Mesenchymal stem cell (in vitro differentiated cells and primary cell): ENCODE data around the gene SNX10.

ENCODE experiments used
- DNase-seq: peaks from one replicate; pipeline ENCODE4 v3.0.0-alpha.2; 2013
- H2AFZ ChIP-seq: one replicate; pipeline ENCODE4 v1.6.1; 2013; ENCODE audit warnings: low read depth, mild to moderate bottlenecking, control low read depth, inconsistent platforms, low read length, moderate library complexity
- H2AK5ac ChIP-seq: 2 replicates; pipeline ENCODE4 v1.6.1; 2013; ENCODE audit warnings: low read length, moderate library complexity, mild to moderate bottlenecking, inconsistent platforms; ENCODE audit not compliant: severe bottlenecking
- H2BK120ac ChIP-seq: one replicate; pipeline ENCODE4 v1.6.1; 2013; ENCODE audit warnings: low read depth, mild to moderate bottlenecking, inconsistent platforms, low read length, moderate library complexity
- H2BK12ac ChIP-seq, 2 experiments: one replicate each; pipeline ENCODE4 v1.6.1; 2013; ENCODE audit warnings: inconsistent platforms in 2 of 2, low read length in 2 of 2, mild to moderate bottlenecking in 2 of 2, moderate library complexity in 2 of 2, control low read depth in 1 of 2
- H2BK15ac ChIP-seq: one replicate; pipeline ENCODE4 v1.6.1; 2013; ENCODE audit warnings: mild to moderate bottlenecking, low read depth, inconsistent platforms; ENCODE audit not compliant: poor library complexity, severe bottlenecking
- H2BK5ac ChIP-seq: 2 replicates; pipeline ENCODE4 v1.6.1; 2013; ENCODE audit warnings: low read depth, mild to moderate bottlenecking, low read length, control low read depth, inconsistent platforms; ENCODE audit not compliant: poor library complexity, severe bottlenecking
- H3K14ac ChIP-seq, 2 experiments: one replicate each; pipeline ENCODE4 v1.6.1; 2013; ENCODE audit warnings: inconsistent platforms in 2 of 2, low read length in 2 of 2, control low read depth in 1 of 2, mild to moderate bottlenecking in 1 of 2, moderate library complexity in 1 of 2
- H3K18ac ChIP-seq, 2 experiments: one replicate each; pipeline ENCODE4 v1.6.1; 2013; ENCODE audit warnings: inconsistent platforms in 2 of 2, low read length in 2 of 2, control low read depth in 1 of 2, low read depth in 1 of 2, mild to moderate bottlenecking in 1 of 2
- H3K23ac ChIP-seq, 2 experiments: one replicate each; pipeline ENCODE4 v1.6.1; 2013; ENCODE audit warnings: inconsistent platforms in 2 of 2, low read length in 2 of 2, mild to moderate bottlenecking in 2 of 2, moderate library complexity in 2 of 2, control low read depth in 1 of 2
- H3K27ac ChIP-seq: 2 replicates; pipeline ENCODE4 v1.5.1; 2013; ENCODE audit warnings: mild to moderate bottlenecking, moderate library complexity, low read length, control low read depth, inconsistent platforms; ENCODE audit not compliant: poor library complexity, severe bottlenecking
- H3K27me3 ChIP-seq, 2 experiments: 2 replicates each; pipeline versions ENCODE4 v1.6.1 to v1.7.0; 2013; ENCODE audit warnings: low read length in 2 of 2, mild to moderate bottlenecking in 2 of 2, moderate library complexity in 2 of 2, control low read depth in 1 of 2, inconsistent platforms in 1 of 2; ENCODE audit not compliant: control insufficient read depth in 1 of 2, insufficient read depth in 1 of 2
- H3K36me3 ChIP-seq, 2 experiments: 2 replicates each; pipeline versions ENCODE4 v1.6.1 to v1.7.0; 2013; ENCODE audit warnings: low read length in 2 of 2, control low read depth in 1 of 2, inconsistent platforms in 1 of 2, low read depth in 1 of 2, mild to moderate bottlenecking in 1 of 2; ENCODE audit not compliant: insufficient read depth in 2 of 2, control insufficient read depth in 1 of 2
- H3K4ac ChIP-seq, 2 experiments: one replicate each; pipeline ENCODE4 v1.6.1; 2013; ENCODE audit warnings: inconsistent platforms in 2 of 2, low read length in 2 of 2, mild to moderate bottlenecking in 2 of 2, moderate library complexity in 2 of 2, control low read depth in 1 of 2, low read depth in 1 of 2
- H3K4me1 ChIP-seq: 2 replicates; pipeline ENCODE4 v1.6.1; 2013; ENCODE audit warnings: low read depth, low read length, control low read depth; ENCODE audit not compliant: control insufficient read depth, insufficient read depth
- H3K4me2 ChIP-seq: 2 replicates; pipeline ENCODE4 v1.6.1; 2013; ENCODE audit warnings: low read length, mild to moderate bottlenecking, inconsistent platforms; ENCODE audit not compliant: poor library complexity, severe bottlenecking
- H3K4me3 ChIP-seq, 2 experiments: 2 replicates each; pipeline versions ENCODE4 v1.5.1 to v1.7.0; 2013; ENCODE audit warnings: low read length in 2 of 2, mild to moderate bottlenecking in 2 of 2, control low read depth in 1 of 2, low read depth in 1 of 2; ENCODE audit not compliant: insufficient read depth in 1 of 2
- H3K79me1 ChIP-seq: replicated peaks from 2 replicates; pipeline ENCODE4 v1.6.1; 2013; ENCODE audit warnings: mild to moderate bottlenecking, control low read depth, low read length, inconsistent platforms; ENCODE audit not compliant: poor library complexity, severe bottlenecking
- H3K9ac ChIP-seq: 2 replicates; pipeline ENCODE4 v1.7.0; 2013; ENCODE audit warnings: mild to moderate bottlenecking, low read length, moderate library complexity
- H3K9me3 ChIP-seq: 2 replicates; pipeline ENCODE4 v1.7.0; 2013; ENCODE audit warnings: mild to moderate bottlenecking, low read length; ENCODE audit not compliant: control insufficient read depth
- H4K8ac ChIP-seq: one replicate; pipeline ENCODE4 v1.6.1; 2013; ENCODE audit warnings: inconsistent platforms, mild to moderate bottlenecking, low read length, moderate library complexity
- H4K91ac ChIP-seq: one replicate; pipeline ENCODE4 v1.6.1; 2013; ENCODE audit warnings: mild to moderate bottlenecking, low read length, inconsistent platforms
- WGBS: methylation state at CpG from one replicate; pipeline ENCODE4 v1.1.7; 2013; ENCODE audit warnings: mixed read lengths; 5-methylcytosine and 5-hydroxymethylcytosine counted together

The SNX10 gene

DNA sequence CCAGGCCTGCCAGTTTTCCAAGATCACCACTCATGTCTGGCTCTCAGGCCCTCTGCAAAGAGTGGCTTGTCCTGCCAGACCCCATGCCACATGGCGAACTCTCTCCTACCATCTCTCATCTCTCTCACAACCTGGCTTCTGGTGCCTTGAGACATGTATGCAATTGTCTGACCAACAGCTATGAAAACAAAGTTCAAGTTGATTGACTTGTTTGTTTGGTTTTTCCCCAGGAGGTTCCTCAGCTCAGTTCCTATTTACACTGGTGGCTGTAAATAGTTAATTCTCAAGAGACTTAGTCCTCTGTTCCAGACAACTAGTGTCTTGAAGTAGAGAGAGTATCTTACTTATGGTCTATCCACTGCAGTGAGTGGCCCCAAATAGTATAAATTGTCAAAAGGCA, 131.8 kb downstream of the SNX10 start:
- Histone ChIP-seq H3K4ac (no peak overlapping the region), H2BK12ac (no peak overlapping the region), H2AFZ (no peak overlapping the region), H4K8ac (no peak overlapping the region), H3K4me3 (no peak overlapping the region), H3K4me2 (no peak overlapping the region), H3K9me3 (no peaks in the 10 kb centered on the region), H3K79me1 (no peaks in the 10 kb centered on the region), H2BK15ac (no peak overlapping the region), H3K14ac (no peak overlapping the region), H3K4me1 (no peaks in the 10 kb centered on the region), H2AK5ac (no peak overlapping the region), H3K23ac (no peak overlapping the region), H3K27ac (no peak overlapping the region), H3K36me3 (no peaks in the 10 kb centered on the region), H3K27me3 (peaks cover 4 to 11% of the 10 kb centered on the region in 2 experiments), H3K9ac (no peak overlapping the region), H2BK5ac (no peak overlapping the region), H2BK120ac (no peak overlapping the region), H3K18ac (no peak overlapping the region), H4K91ac (no peak overlapping the region)
- DNase-seq = no peak
- no CpG with 5 or more reads among the region's 1 CpG for WGBS
